HG02571 (cell line): ENCODE data around the gene HSP90B1.

Source experiments
- ATAC-seq: cut with Tn5 transposase; IDR thresholded peaks from one replicate; pipeline ENCODE4 v1.9.1; 2021; ENCODE audit warnings: mild to moderate bottlenecking, moderate library complexity; ENCODE audit not compliant: unreplicated experiment

HSP90B1 gene

DNA sequence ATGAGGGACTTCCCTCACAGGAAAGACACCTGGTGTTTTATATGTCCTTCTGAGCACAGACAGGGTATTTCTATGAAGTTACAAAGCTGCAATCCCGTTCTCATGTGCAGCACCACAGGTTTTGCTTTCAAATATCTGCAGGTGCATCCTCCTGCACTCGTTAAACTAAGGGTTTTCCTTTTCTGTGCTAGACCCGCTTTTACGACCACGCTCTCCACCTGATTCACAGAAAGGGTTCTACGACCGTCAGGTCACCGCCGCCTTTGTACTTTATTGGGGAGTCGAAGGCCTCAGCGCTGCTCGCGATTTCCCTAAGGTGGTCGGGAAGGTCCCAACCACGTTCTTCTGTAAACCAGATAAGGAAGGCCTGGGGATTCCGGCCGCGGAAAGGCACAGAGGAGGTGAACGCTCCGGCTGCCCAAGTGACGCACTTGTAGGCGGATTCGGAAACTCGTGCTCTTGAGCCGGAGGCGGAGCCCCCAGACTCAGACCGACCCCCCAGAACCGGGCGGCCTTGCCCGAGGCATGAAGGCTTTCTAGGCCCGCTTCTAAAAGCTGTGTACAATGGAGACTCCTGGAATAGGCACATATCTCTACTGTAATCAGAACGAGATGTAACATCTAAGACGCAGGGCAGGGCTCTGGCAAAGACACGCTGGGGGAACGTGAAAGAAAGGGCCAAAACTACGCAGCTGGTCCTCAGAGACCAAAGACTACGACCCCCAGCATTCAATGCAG is 995 bp upstream of the HSP90B1 start:
- ATAC-seq, result peak; percentile 16

DNA sequence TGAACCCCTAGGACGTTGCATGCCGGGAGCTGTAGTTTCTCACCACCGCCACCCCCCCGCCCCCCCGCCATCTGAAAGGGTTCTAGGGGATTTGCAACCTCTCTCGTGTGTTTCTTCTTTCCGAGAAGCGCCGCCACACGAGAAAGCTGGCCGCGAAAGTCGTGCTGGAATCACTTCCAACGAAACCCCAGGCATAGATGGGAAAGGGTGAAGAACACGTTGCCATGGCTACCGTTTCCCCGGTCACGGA is 501 bp upstream of the HSP90B1 start:
- no peak for ATAC-seq

GRCh38 chr12:103930787-103931735 is 851 bp downstream of the HSP90B1 start:
- no peak for ATAC-seq

DNA sequence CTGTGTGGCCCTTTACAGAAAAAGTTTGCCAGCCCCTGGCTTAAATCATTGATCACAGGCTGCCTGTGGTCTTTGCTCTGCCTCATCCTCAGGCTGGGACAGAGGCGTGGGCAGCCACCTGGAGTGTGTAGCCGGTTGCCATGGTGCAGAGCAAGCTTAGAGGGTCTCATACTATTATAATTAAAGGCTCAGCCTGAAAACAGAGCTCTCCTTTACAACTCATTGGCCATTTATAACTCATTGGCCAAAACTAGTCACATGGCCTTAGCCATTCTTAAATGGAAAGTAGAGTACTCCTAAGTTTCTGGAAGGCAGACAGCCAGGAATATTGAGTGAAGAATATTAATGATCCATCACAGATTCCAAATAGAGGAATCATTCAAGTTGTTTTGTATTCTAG is 3.0 kb downstream of the HSP90B1 start:
- no peak for ATAC-seq

DNA sequence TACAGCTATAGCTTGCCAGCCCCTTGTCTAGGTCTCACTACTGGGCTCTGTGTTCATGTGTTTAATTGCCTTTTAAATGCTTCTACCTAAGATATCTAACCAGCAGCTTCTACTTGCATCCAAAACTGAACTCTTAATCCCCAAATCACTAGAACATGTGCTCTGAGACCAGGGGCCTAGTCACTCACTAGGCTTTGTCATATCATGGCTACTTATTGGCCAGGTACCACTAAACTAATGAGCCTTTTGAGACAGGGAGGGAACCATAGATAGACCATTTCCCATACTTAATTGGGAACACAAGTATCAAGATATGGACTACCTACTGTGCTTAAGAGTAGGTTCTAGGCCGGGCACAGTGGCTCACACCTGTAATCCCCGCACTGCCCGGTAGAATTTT is 6.5 kb downstream of the HSP90B1 start:
- ATAC-seq, result no peak

- no peak for ATAC-seq
Measured at GRCh38 chr12:103944964-103945363, 14.8 kb downstream of the HSP90B1 start.

DNA sequence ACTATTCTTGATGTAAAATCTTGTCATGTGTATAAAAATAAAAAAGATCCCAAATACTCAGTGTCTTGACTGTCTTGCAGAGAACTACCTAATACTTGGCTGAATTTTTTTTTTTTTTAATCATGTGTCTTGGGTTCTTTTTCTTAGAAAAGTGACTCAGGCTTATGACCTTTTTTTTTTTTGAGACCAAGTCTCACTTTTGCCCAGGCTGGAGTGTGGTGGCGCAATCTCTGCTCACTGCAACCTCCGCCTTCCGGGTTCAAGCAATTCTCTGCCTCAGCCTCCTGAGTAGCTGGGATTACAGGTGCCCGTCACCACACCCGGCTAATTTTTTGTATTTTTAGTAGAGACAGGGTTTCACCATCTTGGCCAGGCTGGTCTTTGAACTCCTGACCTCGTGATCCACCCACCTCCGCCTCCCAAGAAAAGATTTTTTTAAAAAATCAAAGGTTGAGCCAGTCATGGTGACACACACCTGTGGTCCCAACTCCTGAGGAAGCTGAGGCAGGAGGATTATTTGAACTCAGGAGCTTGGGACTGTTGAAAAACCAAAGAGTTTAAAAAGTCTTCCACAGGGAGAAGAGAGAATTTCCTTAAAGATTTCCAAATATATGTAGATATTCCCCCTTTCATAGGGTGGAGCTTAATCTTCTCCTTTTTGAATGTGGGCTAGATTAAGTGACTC is 17.8 kb downstream of the HSP90B1 start:
- no peak for ATAC-seq

- ATAC-seq, result no peak
Measured at GRCh38 chr12:103948746-103949406, 18.7 kb downstream of the HSP90B1 start.

DNA sequence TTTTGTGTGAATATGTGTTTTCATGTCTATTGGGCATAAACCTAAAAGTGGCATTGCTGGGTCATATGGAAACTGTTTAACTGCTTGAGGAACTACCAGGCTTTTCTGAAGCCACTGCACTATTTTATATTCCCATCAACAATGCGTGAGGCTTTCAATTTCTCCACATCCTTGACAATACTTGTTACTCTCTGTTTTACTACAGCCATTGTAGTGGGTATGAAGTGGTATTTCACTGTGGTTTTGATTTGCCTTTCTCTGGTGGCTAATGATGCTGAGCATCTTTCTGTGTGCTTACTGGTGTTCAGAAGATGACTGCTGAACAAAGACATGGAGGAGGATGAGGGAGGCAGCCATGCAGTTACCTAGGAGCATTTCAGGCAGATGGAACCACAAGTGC is 22.3 kb downstream of the HSP90B1 start:
- no peak for ATAC-seq

DNA sequence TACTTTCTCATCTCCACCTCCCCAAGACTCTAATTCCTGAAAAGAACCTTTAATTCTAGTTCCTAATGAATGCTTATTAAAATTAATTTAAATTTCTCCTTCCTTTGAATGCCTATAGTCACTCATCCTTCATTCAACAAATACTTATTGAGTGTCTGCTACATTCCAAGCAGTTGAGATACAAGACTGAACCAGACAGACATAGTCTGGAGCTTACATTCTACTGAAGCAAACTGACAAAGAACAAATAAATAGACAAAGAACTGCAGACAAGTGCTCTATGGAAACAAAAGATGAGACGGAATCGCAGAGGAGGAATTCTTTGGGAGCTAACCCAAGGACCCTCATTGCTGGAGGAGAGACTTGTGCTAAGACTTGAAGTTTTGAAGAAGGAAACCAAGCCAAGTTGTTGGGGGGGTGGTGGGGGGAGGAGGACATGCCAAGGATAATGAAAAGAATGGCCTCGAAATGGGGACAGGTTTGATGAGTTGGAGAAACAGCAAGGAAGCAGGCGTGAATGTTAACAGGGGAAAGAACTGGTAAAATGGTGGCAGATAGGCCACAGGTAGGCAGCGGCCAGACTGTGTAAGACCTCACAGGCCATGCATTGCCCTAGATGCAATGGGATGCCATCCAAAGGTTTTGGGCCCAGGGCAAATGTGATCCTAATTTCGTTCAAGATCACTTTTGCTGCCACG is 25.8 kb downstream of the HSP90B1 start:
- no peak for ATAC-seq

GRCh38 chr12:103956509-103957027 is 26.4 kb downstream of the HSP90B1 start:
- peak; percentile 27 for ATAC-seq

- ATAC-seq, result no peak
Measured at GRCh38 chr12:103957865-103958388, 27.7 kb downstream of the HSP90B1 start.

DNA sequence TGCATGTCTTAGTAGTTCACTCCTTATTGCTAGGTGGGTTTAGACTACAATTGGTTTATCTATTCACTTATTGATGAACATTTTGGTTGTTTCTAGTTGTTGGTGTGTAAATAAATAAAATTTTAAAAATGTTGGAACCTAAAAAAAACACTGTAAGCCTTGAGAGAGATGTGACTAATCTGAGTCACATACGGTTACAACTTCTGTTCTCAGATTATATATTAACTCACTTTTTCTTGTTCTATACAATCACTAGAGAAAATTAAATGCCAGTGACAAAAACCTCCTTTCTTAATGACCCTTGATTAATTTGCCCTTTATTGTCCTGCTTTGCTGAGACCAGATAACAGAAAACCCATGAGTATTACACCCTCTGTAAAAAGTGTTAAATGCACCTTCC is 28.4 kb downstream of the HSP90B1 start:
- no peak for ATAC-seq

- no peak for ATAC-seq
Measured at GRCh38 chr12:103960616-103961227, 30.5 kb downstream of the HSP90B1 start.

- no peak for ATAC-seq
Measured at GRCh38 chr12:103962493-103962892, 32.3 kb downstream of the HSP90B1 start.

- no peak for ATAC-seq
Measured at GRCh38 chr12:103964805-103965204, 34.6 kb downstream of the HSP90B1 start.

- no peak for ATAC-seq
Measured at GRCh38 chr12:103965255-103965589, 35.0 kb downstream of the HSP90B1 start.

DNA sequence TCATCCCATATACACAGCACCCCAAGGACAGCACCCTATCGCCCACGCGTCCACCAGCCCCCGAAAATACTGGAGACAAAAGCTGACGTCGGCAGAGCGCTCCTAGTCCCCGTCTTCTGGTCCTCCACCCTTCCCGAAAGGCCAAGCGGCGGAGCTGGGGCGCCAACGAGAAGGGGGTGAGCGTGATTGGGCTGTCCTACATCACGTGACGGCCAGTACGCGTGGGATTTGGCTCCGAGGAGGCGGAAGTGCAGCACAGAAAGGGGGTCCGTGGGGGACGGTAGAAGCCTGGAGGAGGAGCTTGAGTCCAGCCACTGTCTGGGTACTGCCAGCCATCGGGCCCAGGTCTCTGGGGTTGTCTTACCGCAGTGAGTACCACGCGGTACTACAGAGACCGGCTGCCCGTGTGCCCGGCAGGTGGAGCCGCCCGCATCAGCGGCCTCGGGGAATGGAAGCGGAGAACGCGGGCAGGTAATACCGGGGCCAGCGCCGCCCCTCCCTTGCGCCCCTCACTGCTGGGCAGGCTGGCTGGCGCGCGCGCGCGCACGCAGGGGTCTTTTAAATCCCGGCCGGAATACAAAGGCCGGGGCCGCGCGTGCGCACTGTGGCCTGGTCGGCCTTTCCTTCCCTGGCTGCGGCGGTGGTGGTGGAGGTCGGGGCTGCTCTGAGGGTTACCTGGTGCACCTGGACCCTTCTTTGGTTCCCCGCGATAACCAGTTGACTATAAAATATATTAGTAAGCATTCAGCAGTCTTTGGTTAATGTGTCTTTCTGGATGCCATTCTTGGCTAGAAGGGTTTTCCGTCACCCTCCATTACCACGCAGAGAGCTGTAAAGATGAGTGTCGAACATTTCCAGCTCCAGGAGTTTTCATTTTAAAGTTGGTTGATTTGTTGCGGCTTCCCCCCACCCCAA is 35.6 kb downstream of the HSP90B1 start, which contains the start of gene TDG:
TDG (plus strand) TSS at position 283 of the 915 bp plus-strand sequence; CDS start at position 449, 166 bp downstream.
- peak; percentile 94 for ATAC-seq

- ATAC-seq, result no peak
Measured at GRCh38 chr12:103966736-103967135, 36.5 kb downstream of the HSP90B1 start.
